Measurements from ENCODE around the gene COX6B2.
A peak's percentile ranks its signal among the peaks of the same experiment; 100 is the strongest.

The COX6B2 gene

DNA sequence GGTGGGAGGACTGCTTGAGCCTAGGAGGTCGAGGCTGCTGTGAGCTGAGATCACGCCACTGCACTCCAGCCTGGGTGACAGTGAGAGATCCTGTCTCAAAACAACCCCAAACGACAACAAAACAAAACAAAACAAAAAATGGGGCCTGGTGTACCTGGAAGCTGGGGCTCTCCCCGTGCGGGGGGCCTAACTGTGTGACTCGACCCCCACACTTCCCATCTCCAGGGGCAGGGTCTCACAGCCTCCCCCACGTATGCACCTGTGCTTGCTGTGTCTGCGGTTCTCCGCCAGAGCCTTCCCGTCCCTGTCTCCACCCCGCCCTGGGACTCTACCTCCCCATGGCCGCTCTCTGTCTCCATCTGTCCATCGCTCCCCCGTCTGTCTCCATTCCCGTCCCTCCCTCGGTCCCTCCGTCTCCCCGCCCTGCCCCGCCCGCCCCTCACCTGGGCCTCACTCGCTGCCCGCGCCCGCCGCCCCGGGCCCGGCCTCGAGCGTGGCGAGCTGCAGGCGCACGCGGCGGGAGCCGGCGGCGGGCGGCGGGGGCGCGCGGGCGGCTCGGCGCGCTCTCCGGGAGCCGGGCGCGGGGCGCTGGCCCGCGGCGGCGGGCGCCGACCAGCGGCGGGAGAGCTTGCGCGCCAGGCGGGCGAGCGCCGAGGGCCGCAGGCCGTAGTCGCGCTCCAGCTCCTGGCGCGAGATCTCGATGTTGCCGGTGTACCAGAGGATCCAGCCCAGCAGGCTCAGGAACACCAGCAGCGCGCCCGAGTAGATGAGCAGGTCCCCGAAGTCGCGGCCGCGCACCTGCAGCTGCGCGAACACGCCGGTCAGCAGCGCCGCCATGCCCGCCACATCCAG, 29.0 kb upstream of the COX6B2 start:
- DNase-seq = peak in 4 of 6 experiments; percentile 33 to 63 (median 55)

DNA sequence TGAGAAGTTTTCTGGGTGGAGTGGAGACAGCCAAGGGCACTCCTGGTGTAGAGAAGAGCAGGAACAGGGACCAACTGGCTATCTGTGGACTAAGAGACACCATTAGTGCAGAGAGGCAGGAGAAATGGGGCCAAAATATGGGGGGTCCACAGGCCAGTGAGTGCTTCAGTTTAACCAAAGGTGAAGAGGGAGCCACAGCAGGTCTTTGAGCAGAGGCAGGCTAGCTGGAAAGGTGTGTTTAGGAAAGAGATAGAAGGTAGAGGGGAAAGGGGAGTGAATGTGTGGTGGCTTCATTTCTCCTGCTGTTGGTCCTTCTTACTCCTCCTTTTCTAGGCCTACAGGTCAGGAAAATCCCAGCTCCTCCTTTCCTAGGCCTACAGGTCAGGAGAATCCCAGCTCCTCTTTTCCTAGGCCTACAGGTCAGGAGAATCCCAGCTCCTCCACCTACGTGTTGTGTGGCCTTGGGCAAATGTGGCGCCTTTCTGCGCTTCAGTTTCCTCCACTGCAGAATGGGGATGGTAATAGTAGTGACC, 28.1 kb upstream of the COX6B2 start:
- no peak for DNase-seq

DNA sequence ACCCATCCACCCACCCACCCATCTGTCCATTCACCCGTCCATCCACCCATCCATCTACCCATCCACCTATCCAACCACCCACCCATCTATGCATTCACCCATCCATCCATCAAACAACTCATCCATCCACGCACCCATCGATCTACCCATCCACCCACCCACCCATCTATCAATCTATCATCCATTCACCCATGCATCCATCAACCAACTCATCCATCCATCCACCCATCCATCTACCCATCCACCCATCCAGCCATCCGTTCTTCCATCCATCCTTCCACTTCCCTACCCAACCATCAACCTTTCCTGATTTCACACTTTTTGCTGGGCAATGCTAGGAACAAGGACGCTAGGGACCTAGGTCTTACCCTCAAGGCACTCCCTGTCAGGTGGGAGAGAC, 27.5 kb upstream of the COX6B2 start:
- DNase-seq = no peak

DNA sequence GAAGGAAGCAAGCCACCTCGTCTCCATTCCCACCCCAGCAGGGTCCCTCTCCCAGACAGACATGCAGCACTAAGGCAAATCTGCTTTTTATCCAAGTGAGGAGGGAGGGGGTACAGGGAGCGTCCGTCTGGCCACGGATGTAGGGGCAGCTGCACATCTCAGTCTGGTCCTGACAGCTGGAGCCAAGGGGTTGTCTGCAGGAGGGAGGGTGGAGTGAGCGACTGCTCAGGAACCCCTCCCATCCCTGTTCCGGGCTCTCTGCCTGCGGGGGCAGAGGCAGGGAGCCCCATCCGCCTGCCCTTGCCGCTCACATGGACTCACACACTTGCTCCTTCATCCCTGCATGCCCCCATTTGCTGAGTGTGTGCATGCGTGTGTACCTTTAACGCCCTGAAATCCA, 24.7 kb upstream of the COX6B2 start:
- no peak for DNase-seq

DNA sequence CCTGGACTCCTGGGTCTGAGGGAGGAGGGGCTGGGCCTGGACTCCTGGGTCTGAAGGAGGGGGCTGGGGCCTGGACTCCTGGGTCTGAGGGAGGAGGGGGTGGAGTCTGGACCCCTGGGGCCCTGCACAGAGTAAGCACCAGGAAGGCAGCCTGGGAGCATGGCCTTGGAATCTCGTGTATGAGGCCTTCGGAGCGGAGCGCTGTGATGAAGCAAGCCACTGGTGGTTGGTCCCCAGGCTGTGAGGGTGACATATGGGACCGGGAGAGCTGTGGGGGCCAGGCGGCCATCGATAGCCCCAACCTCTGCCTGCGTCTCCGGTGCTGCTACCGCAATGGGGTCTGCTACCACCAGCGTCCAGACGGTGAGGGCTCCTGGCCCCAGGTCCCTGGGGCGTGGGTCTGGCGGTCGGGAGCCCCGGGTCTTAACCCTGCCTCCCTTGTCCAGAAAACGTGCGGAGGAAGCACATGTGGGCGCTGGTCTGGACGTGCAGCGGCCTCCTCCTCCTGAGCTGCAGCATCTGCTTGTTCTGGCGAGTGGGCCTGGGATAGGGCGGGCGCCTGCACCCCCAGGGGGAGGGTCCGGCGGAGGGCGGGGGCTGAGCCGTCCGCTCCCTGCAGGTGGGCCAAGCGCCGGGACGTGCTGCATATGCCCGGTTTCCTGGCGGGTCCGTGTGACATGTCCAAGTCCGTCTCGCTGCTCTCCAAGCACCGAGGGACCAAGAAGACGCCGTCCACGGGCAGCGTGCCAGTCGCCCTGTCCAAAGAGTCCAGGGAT, 23.0 kb upstream of the COX6B2 start:
- no peak for DNase-seq

DNA sequence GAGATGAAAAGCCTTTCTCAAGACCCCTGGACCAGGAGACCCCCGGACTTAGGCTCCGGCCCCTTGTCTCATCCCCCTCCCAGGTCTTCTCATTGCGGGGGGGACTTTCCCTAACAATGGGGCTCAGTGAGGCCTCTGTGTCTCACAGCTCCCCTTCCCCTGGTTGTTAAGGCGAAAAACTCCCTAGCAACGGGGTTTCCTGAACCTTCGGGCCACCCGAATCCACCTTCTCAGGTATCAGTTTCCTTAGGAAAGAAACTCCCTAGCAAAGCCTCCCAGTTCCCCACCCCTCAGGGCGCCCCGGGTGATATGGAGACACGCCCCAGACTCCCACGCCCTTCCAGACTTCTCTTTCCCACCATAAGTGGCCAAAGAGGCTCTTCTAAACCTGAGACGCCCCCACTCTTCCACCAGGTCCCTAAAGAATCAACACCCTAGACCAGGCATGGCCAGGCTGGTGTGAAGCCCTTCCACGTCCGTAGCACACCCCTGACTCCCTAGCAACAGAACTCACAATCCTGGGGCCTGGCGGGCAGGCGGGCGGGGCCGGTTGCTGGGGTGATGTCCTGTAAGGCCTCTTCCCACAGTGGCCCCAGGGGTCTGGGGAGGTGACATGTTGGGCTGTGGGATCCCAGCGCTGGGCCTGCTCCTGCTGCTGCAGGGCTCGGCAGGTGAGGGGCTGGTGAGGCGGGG, 21.9 kb upstream of the COX6B2 start, which contains the start of gene TMEM190:
Gene TMEM190, plus strand, starts transcription at position 586 of the 693 bp plus-strand sequence. Its CDS starts 28 bp downstream, at position 614.
- no peak for DNase-seq

DNA sequence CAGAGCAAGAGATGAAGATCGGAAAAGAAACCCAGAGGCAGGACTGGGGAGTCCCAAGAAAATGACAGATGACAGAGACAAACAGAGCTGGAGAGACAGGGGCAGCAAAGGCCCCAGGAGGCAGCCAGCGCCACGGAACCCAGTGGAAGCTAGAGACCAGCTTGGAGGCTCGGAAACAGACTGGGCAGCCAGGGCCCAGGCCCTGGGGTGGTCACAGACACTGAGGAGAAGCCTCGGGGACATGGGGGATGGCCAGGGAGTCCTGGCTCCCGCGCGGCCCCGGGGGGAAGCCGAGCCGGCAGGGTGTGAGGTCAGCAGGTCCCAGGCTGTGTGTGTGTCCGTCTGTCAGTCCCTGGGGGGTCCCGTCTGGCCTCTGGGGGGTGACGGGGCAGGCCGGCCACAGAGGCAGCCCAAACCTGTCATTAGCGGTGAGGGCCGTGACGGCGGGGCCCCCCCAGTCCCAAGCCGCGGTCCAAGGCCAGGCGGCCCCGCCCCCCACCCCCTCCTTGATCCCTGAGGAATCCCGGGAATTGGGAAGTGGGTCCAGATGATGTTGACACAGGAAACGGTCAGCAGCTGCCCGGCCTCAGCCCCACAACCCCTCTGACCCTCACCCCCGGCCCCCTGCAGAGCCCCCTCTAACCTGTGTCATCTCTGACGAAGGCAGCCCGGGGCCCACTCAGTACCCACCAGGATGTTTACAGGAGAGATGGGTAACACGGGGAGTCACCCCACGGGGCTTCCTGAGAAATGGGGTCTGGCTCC, 19.7 kb upstream of the COX6B2 start:
- no peak for DNase-seq

DNA sequence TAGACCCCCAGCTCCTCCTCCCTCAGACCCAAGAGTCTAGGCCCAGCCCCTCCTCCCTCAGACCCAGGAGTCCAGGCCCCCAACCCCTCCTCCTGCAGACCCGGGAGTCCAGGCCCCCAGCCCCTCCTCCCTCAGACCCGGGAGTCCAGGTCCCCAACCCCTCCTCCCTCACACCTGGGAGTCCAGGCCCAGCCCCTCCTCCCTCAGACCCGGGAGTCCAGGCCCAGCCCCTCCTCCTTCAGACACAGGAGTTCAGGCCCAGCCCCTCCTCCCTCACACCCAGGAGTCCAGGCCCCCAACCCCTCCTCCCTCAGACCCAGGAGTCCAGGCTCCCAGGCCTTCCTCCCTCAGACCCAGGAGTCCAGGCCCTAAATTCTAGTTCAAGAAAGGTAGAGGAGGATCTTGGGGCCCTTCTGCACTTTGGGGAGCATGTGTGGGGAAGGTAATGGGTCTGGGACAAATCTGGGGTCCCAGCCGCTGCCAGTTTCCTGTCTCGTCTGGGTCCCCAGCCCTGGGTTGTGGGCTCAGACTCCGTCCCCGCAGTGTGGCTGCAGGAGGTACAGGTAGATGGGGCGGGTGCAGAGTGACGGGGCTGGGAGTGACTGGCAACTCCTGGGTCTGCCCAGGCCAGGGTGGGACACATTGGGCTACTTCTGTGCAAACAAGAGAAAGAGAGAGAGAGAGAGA, 18.9 kb upstream of the COX6B2 start:
- no peak for DNase-seq

DNA sequence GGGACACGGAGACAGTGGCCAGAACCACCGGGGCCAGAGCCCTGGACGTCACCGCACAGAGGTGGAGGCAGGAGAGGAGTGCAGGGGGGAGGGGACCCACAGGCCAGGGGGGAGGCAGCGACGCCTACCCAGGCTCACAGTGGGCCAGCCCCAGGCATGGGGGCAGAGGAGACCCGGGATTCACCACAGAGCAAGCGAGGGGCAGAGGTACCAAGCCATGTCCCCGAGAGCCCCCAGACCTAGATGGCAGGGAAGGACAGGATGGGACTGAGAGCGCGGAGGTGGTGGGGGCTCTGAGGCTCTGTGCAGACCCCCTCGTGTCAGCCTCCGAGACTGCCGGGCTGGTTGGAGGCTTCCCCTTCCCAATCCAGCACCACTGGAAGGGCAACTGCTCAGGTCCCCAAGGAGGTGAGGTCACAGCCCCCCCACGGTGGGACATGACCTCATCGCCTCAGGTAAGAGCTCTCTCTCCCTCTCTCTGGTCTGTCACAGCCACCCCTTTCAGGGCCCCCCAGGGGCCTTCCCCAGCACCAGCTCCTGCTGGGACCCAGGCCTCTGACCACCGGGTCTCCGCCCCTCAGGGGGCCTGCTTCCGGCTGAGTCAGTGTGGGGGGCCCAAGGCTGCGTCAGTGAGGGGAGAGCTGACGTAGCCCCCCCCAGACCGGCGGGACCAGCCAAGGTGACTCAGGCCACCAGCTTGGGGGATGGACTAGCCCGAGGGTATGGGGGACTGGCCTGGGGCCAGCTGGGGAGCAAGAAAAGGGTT, 18.0 kb upstream of the COX6B2 start:
- DNase-seq = no peak

DNA sequence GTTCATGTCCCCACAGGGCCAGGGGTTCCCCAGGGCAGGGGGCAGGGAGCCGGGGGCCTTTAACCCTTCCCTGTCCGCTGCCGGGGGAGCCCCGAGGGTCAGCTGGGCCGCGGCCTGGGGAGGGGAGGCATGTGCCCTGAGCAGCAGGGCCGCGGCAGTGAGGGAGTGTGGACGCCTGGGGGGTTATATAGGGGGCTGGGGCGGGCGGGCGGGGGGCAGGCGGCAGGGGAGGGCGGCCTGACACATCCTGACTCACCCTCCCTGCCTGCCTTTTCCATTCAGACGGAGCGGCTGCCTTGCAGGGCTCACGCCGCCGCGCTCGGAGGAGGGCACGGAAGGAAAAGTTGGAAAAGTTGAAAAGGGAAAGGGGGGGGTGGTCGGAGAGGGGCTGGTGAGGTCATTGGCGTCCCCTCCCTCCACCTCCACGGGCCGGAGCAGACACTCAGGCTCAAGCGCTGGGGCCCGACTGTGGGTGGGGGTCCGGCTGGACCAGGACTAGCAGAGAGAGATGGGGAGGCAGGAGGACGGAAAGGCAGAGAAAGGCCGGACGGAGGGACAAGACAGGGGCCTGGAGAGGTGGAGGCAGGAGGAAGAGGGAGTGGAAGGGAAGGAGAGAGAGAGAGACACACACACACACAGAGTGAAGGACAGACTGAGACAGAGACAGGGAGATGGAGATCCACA, 15.9 kb upstream of the COX6B2 start, which contains the start of gene IL11:
Gene IL11, minus strand, starts transcription at position 159 of the 684 bp plus-strand sequence. Its CDS starts 153 bp downstream, at position 6.
- no peak for DNase-seq

DNA sequence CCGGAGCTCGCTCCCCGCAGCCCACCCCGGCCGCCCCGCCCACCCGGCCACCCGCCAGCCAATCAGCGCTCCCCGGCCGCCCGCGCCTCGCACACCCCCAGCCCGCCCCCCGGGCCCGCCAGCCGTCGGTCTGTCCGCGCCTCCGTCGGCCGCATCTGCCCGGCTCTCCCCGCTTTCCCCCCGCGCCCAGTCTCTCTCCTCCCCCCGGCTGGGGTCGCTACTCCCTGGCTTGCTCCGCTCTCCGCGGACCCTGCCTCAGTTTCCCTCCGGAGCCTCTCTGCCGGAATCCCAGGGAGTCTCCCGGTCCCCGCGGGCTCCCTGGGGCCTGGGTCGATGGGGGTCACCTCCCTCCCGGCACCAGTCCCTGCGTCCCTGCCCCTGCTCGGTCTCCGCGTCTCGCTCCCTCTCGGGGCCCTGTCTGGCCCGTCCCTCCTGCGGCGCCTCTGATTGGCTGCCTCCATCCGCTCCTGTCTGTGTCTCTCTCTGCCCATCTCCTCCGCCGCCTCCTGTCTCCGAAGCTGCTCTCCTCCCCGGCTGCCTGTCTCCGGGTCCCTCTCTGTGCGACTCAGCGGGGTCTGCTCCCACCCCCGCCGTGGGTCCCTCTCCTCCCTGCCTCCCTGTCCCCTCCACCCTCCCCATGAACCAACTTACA, 15.3 kb upstream of the COX6B2 start:
- peak in 3 of 6 experiments; percentile 18 to 31 (median 20) for DNase-seq

DNA sequence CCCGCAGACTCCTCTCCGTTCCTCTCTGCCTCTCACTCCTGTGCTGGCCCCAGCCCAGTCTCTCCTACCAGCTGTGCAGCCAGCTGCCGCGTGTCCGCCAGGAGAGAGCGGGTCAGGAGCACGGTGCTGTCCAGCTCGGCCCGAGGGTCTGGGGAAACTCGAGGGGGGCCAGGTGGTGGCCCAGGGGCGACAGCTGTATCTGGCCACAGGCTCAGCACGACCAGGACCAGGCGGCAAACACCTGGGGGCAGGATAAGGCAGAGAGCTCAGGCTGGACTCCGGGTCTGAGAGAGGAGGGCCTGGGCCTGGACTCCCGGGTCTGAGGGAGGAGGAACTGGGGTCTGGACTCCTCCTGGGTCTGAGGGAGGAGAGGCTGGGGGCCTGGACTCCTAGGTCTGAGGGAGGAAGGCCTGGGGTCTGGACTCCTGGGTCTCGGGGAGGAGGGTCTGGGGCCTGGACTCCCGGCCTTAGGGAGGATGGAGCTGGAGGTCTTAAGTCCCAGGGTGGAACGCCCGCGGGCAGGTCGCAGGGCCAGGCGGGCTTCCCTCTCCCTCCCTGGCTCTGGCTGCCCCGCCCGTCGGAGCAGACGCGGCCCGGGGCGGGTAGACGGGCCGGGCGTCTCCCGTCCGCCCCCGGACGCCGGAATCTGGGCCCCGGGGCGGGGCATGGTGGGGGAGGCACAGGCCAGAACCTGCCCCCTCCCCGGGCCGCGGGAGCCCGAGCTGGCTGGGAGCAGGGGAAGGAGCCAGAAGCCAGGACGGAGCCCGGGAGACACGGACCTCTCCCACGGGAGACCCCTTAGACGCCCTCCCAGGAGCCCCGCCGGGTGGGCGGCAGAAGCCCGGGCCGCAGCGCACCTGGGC, 14.4 kb upstream of the COX6B2 start:
- DNase-seq = no peak

DNA sequence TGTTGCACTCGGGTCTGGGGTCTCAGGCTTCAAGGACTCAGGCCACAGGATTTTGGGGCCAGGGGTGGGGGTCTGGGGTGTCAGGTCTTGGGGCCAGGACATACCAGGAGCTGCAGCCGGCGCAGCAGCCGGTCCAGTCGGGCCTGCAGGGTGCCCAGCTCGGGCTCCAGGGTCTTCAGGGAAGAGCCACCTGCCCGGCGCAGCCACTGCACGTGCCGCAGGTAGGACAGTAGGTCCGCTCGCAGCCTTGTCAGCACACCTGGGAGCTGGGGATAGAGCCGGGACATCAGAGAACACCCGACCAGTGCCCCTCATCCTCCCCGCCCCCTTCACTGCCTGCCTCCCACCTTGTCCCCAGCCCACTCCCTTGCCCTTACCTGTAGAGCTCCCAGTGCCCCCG, 13.6 kb upstream of the COX6B2 start:
- no peak for DNase-seq

DNA sequence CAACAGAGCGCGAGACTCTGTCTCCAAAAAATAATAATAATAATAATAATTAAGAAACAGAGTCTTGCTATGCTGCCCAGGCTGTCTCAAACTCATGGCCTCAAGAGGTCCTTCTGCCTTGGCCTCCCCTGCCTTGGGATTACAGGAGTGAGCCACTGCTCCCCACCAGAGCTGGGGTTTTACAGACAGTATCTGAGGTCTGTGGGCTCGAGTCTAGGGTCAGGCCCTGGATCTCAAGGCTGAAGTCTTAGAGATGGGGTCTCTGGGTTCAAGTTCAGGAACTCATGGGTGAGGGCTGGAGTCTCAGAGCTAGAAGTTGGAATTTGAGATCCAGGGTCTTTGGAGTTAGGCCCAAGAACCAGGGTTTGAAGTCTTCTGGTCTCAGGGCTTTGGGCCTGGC, 12.3 kb upstream of the COX6B2 start:
- DNase-seq = no peak

DNA sequence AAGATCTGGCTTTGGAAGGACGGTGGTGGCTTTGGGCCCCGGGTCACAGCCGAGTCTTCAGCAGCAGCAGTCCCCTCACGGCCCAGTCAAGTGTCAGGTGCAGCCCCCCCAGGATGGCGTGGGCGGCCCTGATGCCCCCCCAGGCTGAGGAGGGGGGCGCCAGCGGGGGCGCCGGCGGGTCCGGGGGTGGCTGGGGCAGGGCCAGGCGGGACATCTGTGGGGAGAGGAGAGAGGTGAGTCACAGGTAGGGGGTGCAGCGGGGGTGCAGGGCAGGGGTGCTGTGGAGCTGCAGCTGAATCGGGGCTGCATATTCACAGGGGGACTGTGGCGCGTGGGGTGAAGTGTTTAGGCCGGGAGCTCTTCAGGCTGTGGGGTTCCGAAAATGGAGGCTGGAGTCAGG, 11.4 kb upstream of the COX6B2 start:
- no peak for DNase-seq

DNA sequence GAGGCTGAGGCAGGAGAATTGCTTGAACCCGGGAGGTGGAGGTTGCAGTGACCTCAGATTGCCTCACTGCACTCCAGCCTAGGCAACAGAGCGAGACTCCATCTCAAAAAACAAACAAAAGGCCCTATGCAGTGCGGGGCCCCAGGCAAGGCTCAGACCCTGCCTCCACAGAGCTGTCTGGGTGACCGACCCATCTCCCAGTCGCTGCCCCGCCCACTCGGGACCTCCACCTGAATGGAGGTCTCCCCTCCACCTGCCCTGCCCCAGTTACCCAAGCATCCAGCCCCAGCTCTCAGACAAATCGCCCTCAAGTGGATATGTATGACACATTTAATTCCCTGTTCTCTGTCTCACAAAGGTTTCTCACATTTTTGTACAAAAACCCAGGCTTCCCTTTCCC, 10.7 kb upstream of the COX6B2 start:
- no peak for DNase-seq

DNA sequence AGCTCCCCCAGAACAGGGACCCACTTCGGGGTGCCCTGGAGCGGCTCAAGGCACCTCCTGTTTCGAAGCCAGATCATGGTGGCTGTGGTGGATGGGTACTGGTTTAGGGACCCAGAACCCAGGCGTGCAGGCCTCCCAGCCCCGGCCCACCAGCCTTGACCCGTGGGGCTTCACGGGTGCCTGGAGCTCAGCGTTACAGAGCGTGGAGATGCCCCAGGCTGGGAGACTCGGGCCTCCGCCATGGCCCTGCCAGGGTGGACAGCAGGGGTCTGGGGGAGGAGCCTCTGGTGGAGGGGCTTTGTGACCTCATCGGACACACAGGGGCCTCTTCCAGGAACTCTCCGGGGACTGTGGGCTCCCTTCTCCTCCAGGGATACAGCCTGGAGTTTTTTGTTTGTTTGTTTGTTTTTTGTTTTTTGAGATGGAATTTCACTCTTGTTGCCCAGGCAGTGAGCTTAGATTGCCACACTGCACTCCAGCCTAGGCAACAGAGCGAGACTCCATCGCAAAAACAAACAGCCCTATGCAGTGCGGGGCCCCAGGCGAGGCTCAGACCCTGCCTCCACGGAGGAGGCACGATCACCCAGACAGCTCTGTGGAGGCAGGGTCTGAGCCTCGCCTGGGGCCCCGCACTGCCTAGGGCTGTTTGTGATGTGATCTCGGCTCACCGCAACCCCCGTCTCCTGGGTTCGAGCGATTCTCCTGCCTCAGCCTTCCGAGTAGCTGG, 8.6 kb upstream of the COX6B2 start, which contains the start of gene GARIN5B:
Gene GARIN5B, minus strand, starts transcription at position 271 of the 727 bp plus-strand sequence. Its CDS starts 194 bp downstream, at position 77.
- no peak for DNase-seq

Measured in stimulated activated naive CD4-positive, alpha-beta T cell (primary cell).